HepG2 (cell line): ENCODE results near the gene MCM10. TPM values are rescaled to one million over a fixed set of nuclear protein-coding genes. Genes with fewer than 3 reads are reported as not detected.

Experiments used
- ATAC-seq: fragments of 200-7000 bp; cut with Tn5 transposase; 3 replicates; pipeline ENCODE4 v1.9.1; 2020; ENCODE audit warnings: mild to moderate bottlenecking, moderate library complexity
- BruUV-seq: library from RNA; stranded (reverse); fragments of 400-500 nt; replicated peaks from 2 replicates; lab custom pipeline; 2021; lab: Mats Ljungman, UMichigan
- CTCF ChIA-PET: fragments of 300-600 bp; formaldehyde crosslinking; extraction: SDS; loops from one replicate; lab custom pipeline; 2021; ENCODE audit warnings: low total read pairs, inconsistent platforms, low intra/inter-chr PET ratio; lab: Yijun Ruan, JAX
- POLR2A ChIA-PET: fragments of 350-600 bp; sonication (Branson Sonifier 250); formaldehyde crosslinking; loops from one replicate; lab custom pipeline; 2020; ENCODE audit warnings: antibody characterized with exemption, inconsistent platforms; lab: Yijun Ruan, JAX
- DNase-seq: peaks from one replicate; pipeline ENCODE4 v3.0.0-alpha.2; 2015; ENCODE audit warnings: low spot score
- FAIRE-seq: peaks from 3 replicates; lab custom pipeline; 2011; peaks lifted over from hg19 to GRCh38; lab: Jason Lieb, UNC
- H2AFZ ChIP-seq: one replicate; pipeline ENCODE4 v1.6.1; 2011; ENCODE audit warnings: low read length, inconsistent platforms
- H3K27ac ChIP-seq: fragments of 300-600 bp; 3 replicates; pipeline ENCODE4 v1.8.0; 2011; ENCODE audit warnings: mixed run types, mild to moderate bottlenecking, mixed read lengths, low read length, inconsistent platforms; ENCODE audit not compliant: insufficient read depth; ENCODE audit errors: extremely low read length
- H3K27me3 ChIP-seq, 2 experiments: fragments of 200-600 bp in 1 of 2; 2 replicates in 1 of 2; 3 replicates in 1 of 2; pipeline versions ENCODE4 v1.6.0 to v1.8.0; 2011; ENCODE audit warnings: low read length in 2 of 2, mild to moderate bottlenecking in 2 of 2, moderate library complexity in 2 of 2, inconsistent platforms in 1 of 2; ENCODE audit not compliant: insufficient read depth in 2 of 2, control insufficient read depth in 1 of 2
- H3K36me3 ChIP-seq, 2 experiments: fragments of 200-600 bp in 1 of 2; replicated peaks in 1 of 2; 2 replicates in 1 of 2; 3 replicates in 1 of 2; pipeline versions ENCODE4 v1.5.1 to v1.8.0; 2011; ENCODE audit warnings: low read length in 2 of 2, inconsistent platforms in 1 of 2; ENCODE audit not compliant: insufficient read depth in 2 of 2, control insufficient read depth in 1 of 2
- H3K4me1 ChIP-seq: 2 replicates; pipeline ENCODE4 v1.5.1; 2012; ENCODE audit warnings: low read length, inconsistent platforms; ENCODE audit not compliant: insufficient read depth
- H3K4me2 ChIP-seq: 2 replicates; pipeline ENCODE4 v1.6.0; 2011; ENCODE audit warnings: low read depth, low read length, inconsistent platforms
- H3K4me3 ChIP-seq, 3 experiments: fragments of 200-600 bp in 1 of 3; sonication (generic), shearing (Covaris generic) in 1 of 3; replicated peaks in 1 of 3; 2 replicates each; pipeline ENCODE4 v1.5.1; 2011 to 2016; ENCODE audit warnings: low read length in 3 of 3, inconsistent platforms in 2 of 3, low read depth in 2 of 3, mild to moderate bottlenecking in 2 of 3, control low read depth in 1 of 3, mixed read lengths in 1 of 3; ENCODE audit not compliant: insufficient read depth in 1 of 3
- H3K79me2 ChIP-seq: one replicate; pipeline ENCODE4 v1.6.1; 2011; ENCODE audit warnings: low read length, inconsistent platforms; ENCODE audit not compliant: insufficient read depth
- H3K9ac ChIP-seq: 2 replicates; pipeline ENCODE4 v1.6.0; 2011; ENCODE audit warnings: mild to moderate bottlenecking, low read depth, low read length, inconsistent platforms; ENCODE audit not compliant: insufficient read depth
- H3K9me3 ChIP-seq: 2 replicates; pipeline ENCODE4 v1.5.1; 2012; ENCODE audit warnings: mild to moderate bottlenecking, low read length
- H4K20me1 ChIP-seq: 2 replicates; pipeline ENCODE4 v1.6.0; 2011; ENCODE audit warnings: inconsistent platforms, mild to moderate bottlenecking, low read length, moderate library complexity; ENCODE audit not compliant: insufficient read depth
- PATZ1 ChIP-seq: sonication (generic); formaldehyde crosslinking; IDR thresholded peaks from 2 replicates; pipeline ENCODE4 v1.4.0; 2020; ENCODE audit warnings: missing genetic modification reagents
- SMARCE1 ChIP-seq: fragments of 450-650 bp; IDR thresholded peaks from 2 replicates; pipeline ENCODE4 v1.6.1; 2017; ENCODE audit warnings: borderline replicate concordance
- ZNF574 ChIP-seq: sonication (generic); formaldehyde crosslinking; IDR thresholded peaks from 2 replicates; pipeline ENCODE4 v1.4.0; 2020; ENCODE audit warnings: missing genetic modification reagents
- ZNF710 ChIP-seq: sonication (generic); formaldehyde crosslinking; IDR thresholded peaks from 2 replicates; pipeline ENCODE4 v1.5.0; 2020; ENCODE audit warnings: mild to moderate bottlenecking, missing genetic modification reagents, borderline replicate concordance
- ZSCAN25 ChIP-seq: sonication (generic); formaldehyde crosslinking; IDR thresholded peaks from 2 replicates; pipeline ENCODE4 v1.8.0; 2022; ENCODE audit warnings: mild to moderate bottlenecking, missing genetic modification reagents
- WGBS: methylation state at CpG from one replicate; pipeline ENCODE4 v1.1.6; 2017; ENCODE audit warnings: low lambda C conversion rate; 5-methylcytosine and 5-hydroxymethylcytosine counted together
- in situ Hi-C: cut with HindIII; loops from 2 replicates; pipeline ENCODE4 v1.10.0; 2017; ENCODE audit warnings: low pct_unique_long_range_greater_than_20kb; ENCODE audit not compliant: extremely low pct_ligation_motif_present
- intact Hi-C: fragments of 100-400 bp; cut with micrococcal nuclease; formaldehyde crosslinking; loops from one replicate; pipeline ENCODE4 v1.10.0; 2022; ENCODE audit not compliant: unreplicated experiment
- polyA plus RNA-seq, 8 experiments: library from polyadenylated mRNA; depleted of rRNA in 3 of 8; stranded (reverse) in 7 of 8; unstranded in 1 of 8; fragments of >200 nt; fragmentation: Illumina TruSeq in 4 of 8; extraction: Trizol in 4 of 8; gene quantifications; 2 replicates each; pipeline versions ENCODE4 v1.2.1 to v1.2.3, GENCODE V29; 2011 to 2016; ENCODE audit warnings: low read depth in 4 of 8, missing spikeins in 1 of 8, mixed read lengths in 1 of 8; ENCODE audit not compliant: insufficient read depth in 1 of 8
- total RNA-seq, 5 experiments: library from RNA; depleted of rRNA; stranded (reverse); fragments of >200 nt; fragmentation: Illumina TruSeq; extraction: Trizol; gene quantifications; 2 replicates each; pipeline ENCODE4 v1.2.3, GENCODE V29; 2016; ENCODE audit warnings: low read depth in 1 of 5

MCM10 gene
- total and polyA plus RNA-seq, 2 of the 13 experiments (the other 11 are each of a cell fraction or from before 2014, with no cell fraction given): 2.8 to 31.3 TPM

- intact Hi-C loops (no loop called here), in situ Hi-C loops (no loop called here)
- POLR2A ChIA-PET: no interaction called here
- no peak overlapping the region for H3K27ac ChIP-seq
- H4K20me1 ChIP-seq: no peaks in the 10 kb centered on the region
- no peaks in the 10 kb centered on the region for H3K27me3 ChIP-seq
- H3K9ac ChIP-seq: no peak overlapping the region
- FAIRE-seq (no peak), ATAC-seq (no peak), DNase-seq (no peak)
- H3K36me3 ChIP-seq: peaks cover 3 to 16% of the 10 kb centered on the region in 2 experiments; a peak in 3 of 5 replicates
- H3K79me2 ChIP-seq: no peaks in the 10 kb centered on the region
- no peak overlapping the region for H3K4me3 ChIP-seq
- H3K4me2 ChIP-seq: no peak overlapping the region
- CTCF ChIA-PET: no interaction called here
- WGBS: 93% methylated on average over 7 of the region's 7 CpGs
- H3K9me3 ChIP-seq: no peaks in the 10 kb centered on the region
- no peak overlapping the region for H2AFZ ChIP-seq
- peaks cover 7% of the 10 kb centered on the region; the same call in 1 of the 2 replicates for H3K4me1 ChIP-seq
- no TSS peak for BruUV-seq
- TF ChIP-seq ZNF710 (CRISPR knock-in tag) (no peak), ZNF574 (CRISPR knock-in tag) (no peak), SMARCE1 (no peak), PATZ1 (CRISPR knock-in tag) (no peak), ZSCAN25 (CRISPR knock-in tag) (no peak)
Observed at GRCh38 chr10:13139150-13139549, 22.2 kb upstream of the MCM10 start.
